GM21390 (cell line): Measurements from ENCODE around the gene BRIX1.

Experiments
- ATAC-seq: cut with Tn5 transposase; IDR thresholded peaks from one replicate; pipeline ENCODE4 v1.9.1; 2021; ENCODE audit not compliant: unreplicated experiment

Gene BRIX1, protein sequence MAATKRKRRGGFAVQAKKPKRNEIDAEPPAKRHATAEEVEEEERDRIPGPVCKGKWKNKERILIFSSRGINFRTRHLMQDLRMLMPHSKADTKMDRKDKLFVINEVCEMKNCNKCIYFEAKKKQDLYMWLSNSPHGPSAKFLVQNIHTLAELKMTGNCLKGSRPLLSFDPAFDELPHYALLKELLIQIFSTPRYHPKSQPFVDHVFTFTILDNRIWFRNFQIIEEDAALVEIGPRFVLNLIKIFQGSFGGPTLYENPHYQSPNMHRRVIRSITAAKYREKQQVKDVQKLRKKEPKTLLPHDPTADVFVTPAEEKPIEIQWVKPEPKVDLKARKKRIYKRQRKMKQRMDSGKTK

DNA sequence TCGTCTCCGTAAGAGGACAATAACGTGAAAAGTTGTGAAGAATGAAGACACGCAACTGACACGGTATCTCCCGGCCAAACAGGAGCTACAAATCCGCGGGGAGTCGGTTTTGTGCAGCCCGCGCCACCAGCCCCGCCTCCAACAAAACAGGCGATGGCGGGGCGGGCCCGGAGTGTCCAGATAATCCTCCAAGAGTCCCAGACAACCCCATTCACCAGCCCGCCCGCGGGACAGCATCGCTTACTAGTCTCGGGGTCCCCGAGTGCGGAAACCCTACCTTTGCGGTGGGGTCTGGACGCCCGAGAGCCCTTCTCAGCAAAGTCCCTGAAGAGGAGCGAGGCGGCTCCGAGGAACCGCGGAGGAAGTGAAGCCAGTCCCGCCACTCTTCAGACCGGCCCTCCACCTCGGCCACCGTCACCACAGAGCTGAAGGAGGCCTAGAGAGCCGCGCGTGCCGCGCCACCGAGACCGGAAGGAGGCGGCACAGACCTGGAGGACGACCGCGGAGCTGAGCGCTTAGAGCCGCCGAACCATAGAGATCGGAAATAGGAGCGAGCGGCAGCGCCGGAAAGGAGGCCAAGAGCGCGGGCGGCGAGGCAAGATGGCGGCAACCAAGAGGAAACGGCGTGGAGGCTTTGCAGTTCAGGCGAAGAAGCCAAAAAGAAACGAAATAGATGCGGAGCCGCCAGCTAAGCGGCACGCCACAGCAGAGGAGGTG, at the start of gene BRIX1, which contains the start of gene RAD1:
Gene BRIX1, plus strand, starts transcription at position 573 of the 717 bp plus-strand sequence. Its CDS starts 28 bp downstream, at position 601.
Gene RAD1, minus strand, starts transcription at position 366 of the 717 bp plus-strand sequence. CDS start 612 bp downstream, outside the sequence.
- peak; percentile 97 for ATAC-seq

DNA sequence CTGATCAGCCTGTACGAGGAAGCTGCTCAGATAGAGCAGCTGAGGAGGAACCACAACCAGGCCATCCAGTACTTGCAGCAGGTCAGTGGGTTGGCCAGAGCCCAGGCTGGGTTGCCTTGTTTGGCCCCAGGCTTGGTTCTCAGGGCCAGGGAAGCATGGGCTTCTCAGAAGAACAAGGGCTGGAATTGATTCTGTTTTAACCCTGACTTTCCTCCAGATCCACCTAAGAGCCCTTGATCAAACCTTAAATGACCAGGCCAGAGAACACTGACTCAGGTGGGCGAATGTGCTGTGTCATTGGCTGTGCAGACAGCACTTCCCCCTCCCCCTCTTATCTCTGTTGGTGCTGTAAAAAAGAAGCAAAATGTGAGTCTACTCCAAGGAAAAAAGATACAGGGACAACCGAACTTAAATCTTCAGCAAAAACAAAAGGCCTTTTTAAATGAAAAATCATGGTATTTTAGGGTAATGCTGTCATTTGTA, 48.5 kb upstream of the BRIX1 start:
- no peak for ATAC-seq

DNA sequence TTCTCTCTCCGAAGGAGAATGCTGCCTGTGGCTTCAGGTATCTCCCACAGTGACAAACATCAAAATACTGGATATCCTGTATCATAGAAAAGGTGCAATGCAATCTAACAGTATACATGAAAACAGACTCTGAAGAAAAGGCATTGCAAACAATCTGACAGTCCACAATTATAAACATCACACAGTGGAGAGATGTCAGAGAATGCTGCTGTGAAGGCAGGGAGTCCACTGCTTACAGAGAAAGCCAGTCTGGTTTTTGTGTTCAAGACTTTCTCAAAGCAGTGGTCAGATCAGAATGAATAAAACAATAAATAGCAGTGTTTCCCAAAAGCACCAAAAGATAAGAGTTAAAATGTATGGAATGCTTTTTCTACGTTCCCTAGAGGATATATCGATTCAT, 47.9 kb upstream of the BRIX1 start:
- ATAC-seq, result no peak

DNA sequence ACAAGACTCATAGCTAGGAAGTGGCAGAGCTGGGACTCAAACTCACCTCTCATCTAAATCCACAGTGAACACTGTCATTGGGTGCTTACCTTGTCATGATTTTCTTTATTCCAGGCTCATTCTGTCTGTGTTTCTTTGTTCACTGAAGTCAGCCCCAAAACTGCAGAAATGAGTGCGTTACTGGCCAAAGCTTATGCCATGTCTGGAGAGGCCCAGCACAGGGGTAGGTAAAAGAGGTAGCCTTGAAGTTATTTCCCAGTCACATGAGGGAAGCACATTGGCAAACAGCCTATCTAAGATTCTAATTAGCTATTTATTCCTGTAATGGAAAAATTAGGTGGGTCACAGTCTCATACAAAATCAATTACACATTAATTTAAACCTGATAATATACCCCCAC, 46.7 kb upstream of the BRIX1 start:
- ATAC-seq, result no peak

DNA sequence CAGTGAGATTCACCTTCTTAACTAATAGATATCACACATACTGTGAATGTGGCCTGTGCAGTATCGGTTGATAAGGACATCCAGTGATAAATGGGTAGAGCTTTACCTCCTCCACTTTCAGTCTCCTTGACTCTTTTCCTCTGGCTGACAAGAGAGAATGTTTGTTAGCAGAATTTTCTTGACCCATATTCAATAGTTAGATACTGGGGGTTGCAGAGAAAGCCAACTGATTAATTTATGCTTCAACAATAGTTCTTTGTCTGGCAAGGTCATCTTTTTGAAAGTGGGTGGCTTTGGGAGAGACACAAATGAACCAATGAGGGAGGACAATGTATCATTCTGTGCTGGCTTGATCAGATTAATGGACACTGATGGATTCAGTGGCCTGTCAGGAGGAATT, 46.3 kb upstream of the BRIX1 start:
- ATAC-seq, result no peak

DNA sequence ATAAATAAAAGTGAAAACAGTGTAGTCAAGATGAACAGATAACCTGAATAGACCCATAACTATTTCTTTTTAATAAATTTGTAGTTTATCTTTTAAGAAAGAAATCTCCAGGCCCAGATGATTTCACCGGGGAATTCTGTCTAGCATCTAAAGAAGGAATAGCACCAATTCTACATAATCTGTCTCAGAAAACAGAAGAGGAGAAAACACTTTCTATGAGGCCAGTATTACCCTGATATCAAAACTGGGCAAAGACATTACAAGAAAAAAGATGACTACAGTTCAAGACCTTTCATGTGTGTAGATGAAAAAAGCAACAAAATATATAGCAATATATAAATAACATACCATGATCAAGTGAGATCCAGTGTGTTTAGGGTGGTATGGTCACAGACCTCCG, 45.1 kb upstream of the BRIX1 start:
- ATAC-seq, result no peak

DNA sequence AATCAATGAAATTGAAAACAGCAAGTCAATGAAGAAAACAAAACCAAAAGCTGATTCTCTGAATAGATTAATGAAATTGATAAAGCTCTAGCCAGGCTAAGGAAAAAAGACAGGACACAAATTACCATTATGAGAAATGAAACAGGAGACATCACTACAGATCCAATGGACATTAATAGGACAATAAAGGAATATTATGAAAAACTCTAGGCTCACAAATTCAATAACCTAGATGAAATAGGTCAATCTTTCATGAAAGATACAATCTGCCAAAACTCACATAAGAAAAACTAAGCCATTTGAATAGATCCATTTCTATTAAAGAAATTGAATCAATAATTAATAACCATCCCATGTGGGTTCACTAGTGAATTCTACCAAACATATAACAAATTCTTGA, 39.2 kb upstream of the BRIX1 start:
- no peak for ATAC-seq

DNA sequence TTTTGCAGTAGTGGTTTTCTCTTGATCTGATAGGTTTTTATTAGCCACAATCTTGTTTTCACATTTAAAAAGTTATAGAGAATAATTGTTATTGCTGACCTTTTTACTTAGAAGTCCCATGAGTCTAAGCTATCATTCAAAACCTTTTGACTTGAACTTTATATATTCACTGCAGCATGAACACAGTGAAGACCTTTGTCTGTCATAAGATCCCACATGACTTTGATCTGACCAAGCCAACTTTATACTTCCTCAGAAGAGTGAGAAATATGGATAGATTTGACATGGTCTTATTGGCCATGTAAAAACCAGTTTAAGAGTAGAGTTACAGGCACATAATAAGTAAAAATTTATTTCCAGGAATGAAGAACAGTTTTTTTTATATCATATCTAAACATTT, 34.3 kb upstream of the BRIX1 start:
- no peak for ATAC-seq

DNA sequence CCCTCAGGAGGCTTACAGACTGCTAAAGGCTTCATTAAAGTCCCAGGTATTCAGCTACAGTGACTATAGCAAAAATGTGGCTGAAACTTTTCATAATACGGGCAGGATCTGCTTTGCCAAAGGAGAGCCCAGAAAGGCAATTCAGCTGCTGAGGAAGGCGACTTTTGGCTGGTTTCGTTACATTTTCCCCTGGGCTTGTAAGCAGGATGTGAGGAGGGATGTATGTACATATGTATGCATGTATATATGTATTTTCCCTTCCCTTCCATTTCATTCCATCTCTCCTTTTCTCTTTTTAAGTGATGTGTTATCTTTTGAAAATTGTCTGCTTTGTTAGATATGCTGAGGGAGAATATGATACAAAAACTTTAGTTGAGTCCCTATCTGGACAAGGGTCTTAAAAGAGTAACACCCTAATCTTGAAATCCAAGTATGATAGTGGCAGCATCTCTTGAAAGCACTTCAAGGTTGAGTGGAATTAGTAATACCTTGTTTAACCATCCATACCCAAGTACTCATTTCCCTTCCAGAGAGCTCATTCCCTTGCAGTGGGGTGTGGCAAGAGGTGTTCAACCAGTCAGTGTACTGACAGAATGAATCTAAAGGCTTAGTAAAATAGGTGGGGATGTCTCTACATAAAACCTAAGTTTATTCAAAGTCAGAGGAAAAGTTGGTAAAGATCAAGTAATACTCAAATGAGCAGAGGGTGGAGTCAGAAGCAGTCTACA, 29.0 kb upstream of the BRIX1 start:
- ATAC-seq, result no peak

DNA sequence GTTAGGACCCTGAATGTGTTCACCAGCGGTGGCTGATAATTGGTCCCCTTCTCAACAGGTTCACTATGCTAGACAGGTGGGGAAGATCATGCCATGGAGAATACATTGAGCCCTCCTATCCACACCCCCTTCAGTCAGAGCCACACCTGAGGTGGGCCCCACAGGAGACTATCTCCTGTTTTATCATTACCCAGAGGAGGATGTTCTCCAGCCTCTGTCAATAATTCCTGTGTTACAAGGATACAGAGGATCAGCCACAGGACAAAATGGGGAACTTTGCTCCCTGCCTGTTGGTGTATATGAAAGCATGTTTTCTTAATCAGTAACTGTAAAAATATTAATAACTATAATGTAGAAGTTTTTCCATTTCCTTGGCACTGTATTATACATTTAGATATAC, 26.1 kb upstream of the BRIX1 start:
- no peak for ATAC-seq

DNA sequence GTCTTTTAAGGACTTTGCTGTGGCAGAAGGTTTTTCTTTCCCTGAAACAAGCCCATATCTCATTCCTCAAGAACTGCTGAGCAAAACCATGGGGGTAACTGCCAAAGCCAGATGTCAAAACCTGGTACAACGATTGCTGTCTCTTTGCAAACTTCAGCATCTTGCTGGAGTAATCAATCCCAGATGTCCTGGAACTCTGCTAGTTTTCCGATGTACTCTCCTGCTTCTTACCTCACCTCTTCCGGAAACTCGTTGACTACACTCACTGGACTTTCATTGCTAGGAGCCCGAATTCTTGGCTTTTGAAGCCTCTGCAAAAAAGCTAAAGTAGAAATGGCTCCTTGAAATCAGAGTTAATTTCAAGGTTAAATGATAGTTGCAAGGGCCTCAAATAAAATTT, 23.5 kb upstream of the BRIX1 start:
- ATAC-seq, result no peak

DNA sequence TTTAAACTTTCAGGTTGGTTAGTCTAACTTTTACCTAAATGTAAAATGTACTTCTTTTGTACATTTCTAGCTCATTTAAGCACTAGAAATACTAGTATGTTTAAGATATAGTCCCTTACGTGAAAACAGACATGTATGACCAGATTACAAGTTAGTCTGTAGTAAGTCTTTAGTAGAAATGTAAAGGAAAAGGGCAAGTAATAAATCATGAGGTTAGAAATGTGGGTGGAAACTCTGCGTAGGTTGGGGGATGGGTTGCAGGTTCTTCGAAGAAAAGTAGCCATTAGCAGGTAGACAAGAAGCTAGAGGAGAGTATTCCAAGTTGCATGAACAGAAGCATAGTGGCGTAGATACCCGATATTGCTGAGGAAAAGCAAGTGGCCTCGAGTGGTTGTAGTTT, 23.1 kb upstream of the BRIX1 start:
- no peak for ATAC-seq

DNA sequence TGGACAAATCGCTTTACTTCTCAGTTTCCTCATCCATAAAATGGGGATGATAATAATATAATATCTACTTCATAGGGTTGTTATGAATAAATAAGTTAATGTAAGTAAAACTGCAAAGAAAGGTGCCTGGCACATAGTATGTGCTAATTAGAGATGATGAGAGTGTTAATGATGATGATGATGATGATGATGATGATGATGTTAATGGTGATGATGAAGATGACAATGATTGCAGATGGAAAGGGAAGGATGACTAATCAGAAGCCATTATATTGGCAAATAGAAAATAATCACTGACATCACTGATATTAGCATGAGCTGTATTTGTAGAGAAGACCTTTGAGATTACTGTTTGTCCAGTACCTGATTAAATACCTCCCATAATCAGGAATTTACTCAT, 20.8 kb upstream of the BRIX1 start:
- no peak for ATAC-seq

DNA sequence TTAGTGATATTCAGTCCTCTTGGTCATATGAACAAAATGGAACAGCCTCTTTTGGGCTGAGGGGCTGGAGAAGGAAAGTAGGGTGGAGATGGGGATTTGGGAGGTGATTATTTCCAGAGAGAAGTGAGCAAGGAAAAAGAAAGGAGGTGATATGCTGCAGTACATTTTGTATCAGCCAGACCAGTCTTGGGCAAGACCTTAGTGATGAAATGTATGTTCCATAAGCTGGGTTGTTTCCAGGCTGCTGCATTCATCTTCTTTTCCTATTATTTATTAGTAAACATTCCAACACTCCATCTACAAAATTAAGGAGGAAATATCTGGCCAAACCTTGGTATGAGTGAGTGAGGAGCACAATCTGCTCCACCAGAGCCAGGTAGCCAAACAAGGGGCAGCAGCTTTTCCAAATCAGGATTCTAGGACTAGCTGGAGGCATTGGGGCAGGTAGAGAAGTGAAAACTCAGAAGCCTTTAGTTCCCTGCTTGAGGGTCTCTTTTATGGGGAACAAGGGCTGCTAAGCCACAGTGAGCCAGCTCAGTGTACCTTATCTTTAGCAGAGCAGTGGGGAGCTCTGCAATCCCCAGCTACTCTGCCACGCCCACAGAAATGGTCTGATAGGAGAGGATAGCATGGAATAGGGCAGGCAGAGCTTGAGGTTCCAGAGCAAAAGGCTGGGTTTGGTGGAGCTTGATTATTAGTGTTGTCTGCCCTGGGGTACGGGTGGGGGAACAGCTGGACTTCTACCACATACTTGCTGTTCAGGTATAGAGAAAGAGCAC, 19.7 kb upstream of the BRIX1 start:
- ATAC-seq, result no peak

DNA sequence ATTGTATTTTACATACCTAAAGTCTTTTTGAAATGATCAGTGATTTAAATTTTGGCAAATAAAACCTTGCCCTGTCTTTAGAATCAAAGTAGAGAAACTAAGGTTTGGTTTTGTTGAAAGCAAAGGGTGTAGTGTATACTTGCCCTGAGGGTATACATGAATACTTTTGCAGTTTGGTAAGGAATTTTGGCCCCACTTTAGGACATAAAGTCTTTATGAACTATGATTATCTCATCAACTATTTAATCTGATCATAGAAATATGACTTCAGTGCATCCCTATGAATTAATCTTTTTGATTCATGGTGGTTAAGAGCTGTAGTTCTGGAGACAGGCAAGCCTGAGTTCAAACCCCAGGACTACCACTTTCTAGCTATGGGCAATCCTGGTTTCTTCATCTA, 17.9 kb upstream of the BRIX1 start:
- ATAC-seq, result no peak

DNA sequence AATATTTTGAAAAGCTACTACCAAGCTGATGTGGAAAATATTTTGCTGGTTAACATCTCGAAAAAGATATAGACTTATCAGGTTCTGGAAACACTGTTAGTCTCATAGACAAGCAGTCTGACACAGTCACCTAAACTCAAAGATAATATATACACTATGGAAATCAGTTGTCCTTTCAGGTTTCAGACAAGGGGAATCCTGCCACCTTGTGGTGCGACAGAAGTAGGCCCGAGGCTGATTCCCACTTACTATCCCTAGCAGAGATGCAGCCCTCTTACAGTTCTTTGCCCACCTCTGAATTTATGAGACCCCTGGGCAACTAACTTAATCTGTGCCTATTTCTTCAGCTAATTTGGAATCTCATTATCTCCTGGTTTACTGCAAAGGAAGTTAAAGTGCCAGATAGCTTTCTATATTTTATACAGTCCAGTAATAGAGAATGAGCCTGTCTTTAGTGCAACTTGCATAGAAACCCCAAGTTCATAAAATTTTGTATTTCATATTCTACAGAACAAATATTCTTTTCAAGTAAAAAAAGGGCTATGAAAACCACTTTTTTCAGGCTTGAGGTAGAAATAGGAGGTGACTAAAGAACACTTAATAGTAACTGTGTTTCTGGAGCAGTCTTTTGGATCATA, 17.1 kb upstream of the BRIX1 start:
- peak; percentile 86 for ATAC-seq

DNA sequence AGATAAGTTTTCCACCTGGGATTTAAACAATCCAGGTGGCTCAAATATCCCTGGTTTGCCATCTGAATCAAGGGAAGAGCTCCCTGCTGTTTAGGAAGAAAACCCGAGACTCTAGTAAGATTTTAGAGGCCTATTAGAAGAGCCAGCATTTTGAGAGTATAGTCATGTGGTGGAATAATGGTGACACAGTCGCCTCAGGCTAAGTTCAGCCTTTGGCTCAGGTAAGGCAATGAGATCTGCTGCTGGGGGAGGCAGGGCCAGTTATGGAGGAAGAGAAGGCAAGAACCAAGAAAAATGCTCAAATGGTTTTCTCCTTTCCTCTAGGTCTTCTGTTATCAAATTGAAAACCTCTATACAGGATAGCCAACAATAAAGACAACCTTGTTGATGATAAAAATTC, 16.4 kb upstream of the BRIX1 start:
- ATAC-seq, result no peak

DNA sequence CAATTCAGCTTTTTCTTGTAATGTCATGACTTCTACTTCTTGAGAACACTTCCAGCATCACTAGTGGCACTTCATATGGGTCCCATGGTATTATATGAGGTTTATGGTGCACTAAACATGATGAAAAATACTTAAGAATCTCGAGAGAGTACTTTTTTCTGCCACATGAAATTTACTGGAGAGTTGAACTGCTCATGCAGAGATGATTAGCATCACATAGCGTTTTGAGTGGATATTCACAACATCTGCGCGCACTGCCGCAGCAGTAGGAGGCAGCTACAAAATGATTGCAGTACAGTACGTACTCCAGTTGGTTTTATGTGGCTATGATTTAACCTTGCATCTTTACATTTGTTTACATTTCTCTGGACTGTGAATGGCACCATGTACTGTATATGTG, 14.9 kb upstream of the BRIX1 start:
- ATAC-seq, result no peak

DNA sequence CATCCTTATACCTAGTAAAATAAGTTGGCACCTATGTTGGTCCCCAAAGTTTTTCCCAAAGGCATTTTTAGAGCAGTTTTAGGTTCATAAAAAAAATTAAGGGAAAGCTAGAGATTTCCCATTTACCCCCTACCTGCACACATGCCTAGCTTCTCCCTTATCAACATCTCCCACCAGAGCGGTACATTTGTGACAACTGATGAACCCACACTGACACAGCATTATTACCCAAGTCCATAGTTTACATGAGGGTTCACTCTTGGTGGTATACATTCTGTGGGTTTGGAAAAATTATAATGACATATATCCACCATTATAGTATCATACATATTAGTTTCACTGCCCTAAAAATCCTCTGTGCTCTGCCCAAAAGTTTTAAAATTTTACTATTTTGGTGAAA, 12.3 kb upstream of the BRIX1 start:
- no peak for ATAC-seq

DNA sequence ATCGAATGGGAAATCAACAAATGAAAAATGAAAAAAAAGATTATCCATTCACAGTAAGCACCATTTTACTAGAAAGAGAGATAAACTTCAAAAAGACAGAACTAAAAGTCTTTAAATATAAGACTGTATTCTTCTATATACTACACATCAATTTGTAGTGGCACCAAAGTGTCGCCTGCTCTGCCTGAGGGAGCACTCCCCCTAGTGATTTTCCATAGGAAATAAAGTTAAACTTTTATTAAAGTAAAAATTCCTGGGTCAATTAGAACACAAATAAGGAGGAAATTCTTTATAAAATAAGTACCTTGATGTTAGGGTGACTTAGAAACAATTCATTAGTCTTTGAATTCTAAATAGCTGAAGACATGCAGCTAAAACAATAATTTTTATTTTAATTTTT, 9.9 kb upstream of the BRIX1 start:
- no peak for ATAC-seq
